GM18498 (cell line): ENCODE data around the gene ITPR3.
A peak's percentile ranks its signal among the peaks of the same experiment; 100 is the strongest.
"Not testable (repeated sequence)": the region's sequence is repeated elsewhere in the genome, so short reads cannot be mapped to it uniquely, and the experiment has no call there.

Experiments
- ATAC-seq: cut with Tn5 transposase; IDR thresholded peaks from one replicate; pipeline ENCODE4 v1.9.1; 2021; ENCODE audit warnings: mild to moderate bottlenecking, moderate library complexity; ENCODE audit not compliant: unreplicated experiment

ITPR3 gene

DNA sequence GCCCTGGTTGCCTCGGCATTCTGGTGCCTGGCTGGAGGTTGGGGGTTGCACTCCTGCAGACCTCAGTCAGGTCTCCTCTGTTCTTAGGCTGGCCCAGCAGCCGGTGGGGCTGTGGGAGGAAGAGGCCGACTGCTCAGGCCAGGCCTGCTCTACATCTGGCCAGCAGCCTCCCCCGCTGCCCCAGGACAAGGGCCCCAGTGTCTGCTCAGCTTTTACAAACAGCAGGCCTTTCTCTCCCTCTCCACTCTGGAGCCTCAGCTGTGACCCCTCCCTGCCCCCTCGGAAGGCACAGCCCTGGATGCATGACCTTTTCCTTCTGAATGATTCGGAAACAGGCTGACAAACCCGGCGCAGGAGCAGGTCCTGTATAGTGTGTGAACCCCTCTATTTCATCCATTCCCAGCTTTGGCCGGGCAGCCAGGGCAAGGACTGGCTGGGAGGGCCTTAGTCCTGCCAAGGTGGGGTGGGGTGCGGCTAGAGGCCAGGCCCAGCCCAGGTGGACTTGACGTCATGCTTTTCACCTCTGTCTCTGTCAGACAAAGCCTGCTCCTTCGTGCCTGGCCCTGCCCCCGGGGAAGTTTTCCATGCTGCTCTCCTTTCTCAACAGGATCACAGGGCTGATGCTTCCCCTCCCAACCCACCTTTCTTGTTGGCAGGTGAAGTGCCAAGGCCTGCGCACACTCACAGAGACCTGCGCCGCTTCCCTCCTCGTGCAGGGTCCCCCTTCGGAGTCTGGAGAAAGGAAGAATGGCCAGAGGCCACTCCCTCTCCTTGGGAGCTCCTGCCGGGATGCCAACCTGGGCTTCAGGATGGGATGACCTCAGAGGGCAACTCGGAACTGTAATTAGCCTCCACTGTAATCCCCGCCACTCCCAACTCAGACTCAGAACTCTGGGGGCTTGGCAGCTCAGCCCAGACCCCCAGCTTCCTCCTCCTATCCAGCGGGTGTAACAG is 10.1 kb upstream of the ITPR3 start:
- no peak for ATAC-seq

- ATAC-seq = no peak
Measured at GRCh38 chr6:33613146-33613794, 7.9 kb upstream of the ITPR3 start.

- ATAC-seq = no peak
Measured at GRCh38 chr6:33613795-33614168, 7.3 kb upstream of the ITPR3 start.

GRCh38 chr6:33616113-33616512 is 5.0 kb upstream of the ITPR3 start:
- ATAC-seq = no peak

DNA sequence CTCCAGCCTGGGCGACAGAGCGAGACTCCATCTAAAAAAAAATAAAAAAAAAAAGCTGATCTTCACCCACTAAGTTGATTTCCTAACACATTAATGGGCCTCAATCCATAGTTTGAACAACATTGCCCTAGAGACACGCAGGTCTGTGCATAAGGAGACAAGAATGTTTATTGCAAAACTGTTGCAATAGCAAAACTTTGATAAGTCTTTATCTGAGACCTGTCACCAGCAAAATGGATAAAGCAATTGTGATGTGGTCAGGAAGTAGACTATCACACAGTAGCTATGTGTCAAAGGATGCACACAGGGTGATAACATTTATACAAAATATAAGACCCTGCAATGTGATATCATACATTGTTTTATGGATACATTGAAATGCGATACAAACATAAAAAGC is 4.2 kb upstream of the ITPR3 start:
- no peak for ATAC-seq

DNA sequence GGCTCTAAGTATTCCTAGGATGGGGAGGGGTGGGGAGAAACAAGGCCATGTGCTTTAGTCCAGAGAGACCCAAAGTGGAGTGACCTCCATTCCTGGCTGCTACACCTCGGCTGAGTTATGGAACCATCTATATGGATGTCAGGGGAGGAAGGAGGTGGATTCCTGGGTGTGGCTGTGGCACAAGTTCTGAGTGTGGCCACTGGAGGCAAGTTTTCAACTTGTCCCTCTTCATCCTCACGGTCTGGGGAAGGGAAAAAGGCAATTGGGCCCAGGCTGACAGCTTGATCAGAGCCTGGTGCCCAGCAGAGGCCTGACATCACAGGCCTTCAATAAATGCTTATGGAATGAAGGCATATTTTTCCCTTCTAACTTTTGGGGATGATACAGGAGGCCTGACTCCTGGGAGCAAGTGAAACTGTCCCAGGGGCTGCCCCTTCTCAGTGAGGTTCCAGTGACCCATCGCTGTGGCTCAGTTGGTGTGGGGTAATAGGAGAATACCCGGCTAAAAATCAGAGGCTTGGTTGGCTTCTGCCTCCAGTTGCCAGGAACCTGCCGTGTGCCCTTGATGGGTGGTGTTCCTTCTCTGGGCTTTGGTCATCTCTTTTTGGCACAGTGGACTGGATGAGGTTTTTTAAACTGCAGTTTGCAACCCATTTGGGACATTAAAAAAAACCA is 1.8 kb upstream of the ITPR3 start:
- ATAC-seq = no peak

DNA sequence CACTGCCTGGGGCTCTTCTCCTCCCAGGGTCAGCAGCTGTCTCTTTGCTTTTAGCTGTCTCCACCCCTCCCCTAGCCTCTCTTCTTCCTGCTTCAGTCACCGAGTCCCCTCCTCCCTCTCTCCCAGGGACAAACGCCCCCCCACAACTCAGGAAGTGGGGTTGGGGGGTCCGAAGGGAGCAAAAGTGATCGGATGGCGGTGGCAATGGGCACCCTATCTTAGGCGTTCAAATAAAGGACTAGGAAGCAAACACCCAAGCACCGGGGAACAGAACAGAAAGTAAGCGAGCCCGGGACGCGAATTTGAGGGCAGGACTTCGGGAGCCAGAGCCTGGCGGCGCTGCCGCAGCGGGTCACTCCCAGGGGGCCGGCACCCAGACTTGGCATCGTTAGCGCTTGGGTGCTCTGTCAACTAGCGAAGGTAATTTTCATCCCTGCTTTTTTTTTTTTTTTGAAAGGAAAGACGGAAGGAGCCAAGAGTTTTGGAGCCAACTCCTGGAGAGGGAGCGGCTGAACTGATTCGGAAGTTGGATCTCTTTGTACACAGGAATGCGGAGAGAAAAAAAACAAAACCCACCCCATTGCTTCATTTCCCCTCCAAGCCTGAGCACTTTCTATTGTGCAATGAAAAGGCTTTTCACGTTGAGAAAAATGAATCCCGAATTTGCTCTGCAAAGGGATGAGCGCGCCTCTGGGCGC is 815 bp upstream of the ITPR3 start:
- ATAC-seq = no peak

DNA sequence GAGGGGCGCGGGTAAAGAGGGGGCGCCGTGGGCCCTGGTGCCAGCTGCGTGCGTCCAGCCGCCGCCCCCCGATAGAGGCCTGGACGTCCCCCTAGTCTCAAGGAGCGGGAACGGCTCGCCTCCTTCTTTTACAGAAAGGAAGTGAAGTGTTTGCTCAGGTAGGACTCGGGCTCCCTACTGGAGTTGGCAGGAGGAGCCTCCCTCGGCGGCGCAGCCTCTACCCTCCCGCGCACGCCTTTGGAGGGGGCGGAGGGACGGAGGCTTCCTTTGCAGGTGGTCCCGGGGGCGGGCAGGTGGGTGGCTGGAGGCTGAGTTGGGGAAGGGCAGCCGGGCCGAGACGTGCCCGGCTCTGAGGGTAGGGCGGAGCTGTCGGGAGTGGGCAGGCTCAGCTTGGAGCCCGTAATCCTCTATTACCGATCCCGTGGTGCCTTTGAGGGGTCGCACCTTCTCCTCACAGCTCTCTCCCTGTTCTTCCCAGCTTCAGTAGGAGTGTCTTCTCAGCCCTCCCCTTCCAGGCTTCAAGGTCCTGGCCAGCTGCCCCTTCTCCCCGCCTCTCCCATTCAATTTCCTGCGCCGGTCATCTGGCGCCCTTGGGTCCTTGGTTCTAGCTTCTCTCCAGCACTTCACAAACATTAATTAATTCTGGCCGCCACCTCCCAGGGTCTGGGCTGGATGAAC is 728 bp downstream of the ITPR3 start:
- peak; percentile 24 for ATAC-seq

DNA sequence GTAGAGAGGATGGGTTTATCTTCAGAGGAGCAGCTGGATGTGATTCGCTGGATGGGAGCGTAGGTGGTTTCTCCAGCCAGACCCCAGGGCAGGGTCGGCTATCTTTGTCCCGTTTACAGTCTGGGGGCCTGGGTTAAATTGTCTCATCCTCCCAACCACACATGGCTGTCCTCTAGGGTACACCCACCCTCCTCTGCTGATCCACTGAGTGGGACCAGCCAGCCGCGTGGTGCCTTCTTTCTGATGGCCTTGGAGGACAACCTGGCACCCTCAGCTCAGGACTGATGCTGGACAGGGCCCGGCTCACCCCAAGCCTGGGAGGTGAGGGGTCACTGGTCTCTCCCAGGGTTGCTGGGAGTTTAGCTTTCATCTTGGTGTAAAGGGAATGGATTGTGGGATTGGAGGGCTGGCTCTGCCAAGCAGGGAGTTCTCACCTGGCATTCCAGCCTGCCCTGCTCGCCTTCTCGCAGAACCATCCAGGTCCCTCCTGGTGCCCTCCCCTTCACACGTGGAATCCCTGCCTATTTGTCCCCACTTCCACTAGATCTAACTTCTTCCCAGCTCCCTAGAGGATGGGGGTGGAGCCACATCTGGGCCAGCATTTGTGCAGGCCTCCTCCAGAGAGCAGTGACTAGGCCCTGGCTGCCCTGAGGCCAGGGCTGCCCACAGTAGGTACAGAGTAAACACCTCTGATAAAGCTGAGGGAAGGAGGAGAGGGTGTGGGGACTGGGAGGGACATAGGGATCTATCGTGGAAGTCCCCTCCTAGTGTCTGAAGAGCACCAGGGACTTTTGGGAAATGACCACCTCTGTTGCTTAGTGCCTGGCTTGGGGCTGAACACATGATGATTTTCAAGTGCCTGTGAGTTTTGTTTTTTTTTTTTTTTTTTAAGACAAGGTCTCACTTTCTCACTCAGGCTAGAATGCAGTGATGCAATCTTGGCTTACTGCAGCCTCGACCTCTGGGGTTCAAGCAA is 1.6 kb downstream of the ITPR3 start:
- ATAC-seq = no peak

- ATAC-seq = no peak
Measured at GRCh38 chr6:33623895-33624381, 2.8 kb downstream of the ITPR3 start.

- no peak for ATAC-seq
Measured at GRCh38 chr6:33624856-33625255, 3.7 kb downstream of the ITPR3 start.

DNA sequence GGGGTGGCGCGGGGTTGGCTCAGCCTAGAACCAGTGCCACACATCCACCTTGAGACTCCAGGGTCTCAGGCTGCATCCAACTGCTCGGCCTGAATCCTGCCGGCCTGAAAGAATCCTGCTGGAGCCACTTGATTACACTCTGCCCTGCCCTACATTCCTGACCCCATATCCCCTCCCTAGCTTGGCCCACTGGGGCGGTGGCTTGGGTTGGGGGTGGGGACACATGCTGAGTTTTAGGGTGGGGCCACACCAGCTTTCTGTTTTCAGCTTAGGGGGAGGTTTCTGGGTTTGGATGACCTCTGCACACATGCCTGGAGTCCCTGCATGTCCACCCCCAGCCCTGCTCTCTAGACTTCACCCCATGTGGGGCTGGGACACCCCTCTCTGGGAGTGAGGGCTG is 6.8 kb downstream of the ITPR3 start:
- ATAC-seq = no peak

GRCh38 chr6:33628401-33628964 is 7.4 kb downstream of the ITPR3 start:
- ATAC-seq = no peak

DNA sequence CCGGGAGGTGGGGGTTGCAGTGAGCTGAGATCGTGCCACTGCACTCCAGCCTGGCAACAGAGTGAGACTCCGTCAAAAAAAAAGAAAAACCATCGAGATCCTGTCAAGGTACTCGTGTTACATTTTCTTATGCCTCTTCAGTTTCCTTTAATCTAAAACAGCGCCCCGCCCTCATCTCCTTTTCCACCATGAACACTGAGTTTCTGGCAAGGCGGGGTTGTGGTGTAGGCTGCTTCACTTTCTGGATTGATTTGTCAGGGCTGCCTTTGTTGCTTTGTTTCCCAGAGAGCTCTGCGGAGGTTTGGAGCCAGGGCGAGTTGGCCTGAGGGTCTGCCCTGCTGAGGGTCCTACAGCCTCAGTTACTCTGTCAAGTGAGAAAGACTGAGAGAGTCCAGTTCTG is 8.9 kb downstream of the ITPR3 start:
- ATAC-seq = no peak

GRCh38 chr6:33631521-33631920 is 10.4 kb downstream of the ITPR3 start:
- not testable (repeated sequence) for ATAC-seq

GRCh38 chr6:33631971-33632557 is 10.9 kb downstream of the ITPR3 start:
- no peak for ATAC-seq

DNA sequence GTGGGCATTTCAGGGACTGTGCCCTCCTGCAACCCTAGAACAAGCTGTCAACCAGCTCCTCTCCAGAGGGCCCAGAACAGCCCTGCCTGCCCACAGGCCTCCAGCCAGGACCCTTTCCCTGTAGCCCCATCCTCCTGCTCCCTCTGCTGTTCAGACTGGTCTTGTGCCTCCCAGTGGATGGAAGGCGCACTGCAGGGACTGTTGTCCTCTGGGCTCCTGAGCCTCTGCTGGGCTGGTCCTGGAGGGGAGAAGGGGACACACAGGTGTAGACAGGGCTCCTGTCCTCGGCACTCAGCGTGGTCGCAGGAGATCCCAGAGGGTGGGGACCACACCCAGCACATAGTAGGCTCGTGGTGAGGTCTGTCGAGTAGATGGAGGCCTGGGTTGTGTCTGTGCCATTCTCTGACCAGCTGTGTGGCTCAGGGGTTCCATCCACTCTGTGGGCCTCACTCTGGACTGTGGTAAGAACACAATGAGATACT is 11.5 kb downstream of the ITPR3 start:
- no peak for ATAC-seq

GRCh38 chr6:33633084-33633461 is 12.0 kb downstream of the ITPR3 start:
- no peak for ATAC-seq
